Measurements from ENCODE around the gene CENPW.

Gene CENPW

DNA sequence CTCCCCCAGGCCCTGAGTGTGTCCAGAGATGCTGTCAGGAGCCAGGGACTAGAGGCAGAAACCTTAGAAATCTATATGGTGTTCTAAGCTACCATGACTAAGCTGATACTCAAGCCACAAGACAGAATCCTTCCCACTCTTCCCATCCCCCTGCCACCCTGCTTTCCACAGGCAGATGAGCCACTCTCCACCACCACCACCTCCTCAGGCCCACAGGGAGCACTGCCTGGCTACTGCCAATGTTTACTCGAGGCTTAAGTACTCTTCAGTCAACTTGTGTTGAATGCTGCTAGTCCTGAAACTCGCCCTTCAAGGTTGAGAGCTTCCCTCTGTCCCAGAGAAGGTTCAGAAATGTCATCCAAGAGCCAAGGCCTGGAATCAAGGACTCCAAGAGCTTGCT is 56.2 kb downstream of the CENPW start:
- no peak for ATAC-seq
- Mint-ChIP-seq H3K36me3 (no peaks in the 10 kb centered on the region), H3K4me3 (no peak overlapping the region), H3K4me1 (no peaks in the 10 kb centered on the region), H3K27me3 (no peaks in the 10 kb centered on the region), H3K27ac (no peak overlapping the region), H3K9me3 (peaks cover 3% of the 10 kb centered on the region)
